NCI-H2227 treated with DMSO at 0.1 percent for 48 hours (cell line): ENCODE measurements around the gene FTSJ1.
"Not testable (repeated sequence)": the region's sequence is repeated elsewhere in the genome, so short reads cannot be mapped to it uniquely, and the experiment has no call there.

ENCODE experiments used
- DNase-seq: peaks from one replicate; lab custom pipeline; 2025; lab: John Stamatoyannopoulos, UW

FTSJ1 gene

GRCh38 chrX:48475774-48476577 is at the start of gene FTSJ1:
Gene FTSJ1, plus strand, starts transcription at chrX:48476199. Its CDS starts 1,849 bp downstream, at chrX:48478048.
- peak; percentile 95 for DNase-seq

GRCh38 chrX:48427027-48427716 is 48.8 kb upstream of the FTSJ1 start:
- not testable (repeated sequence) for DNase-seq

DNA sequence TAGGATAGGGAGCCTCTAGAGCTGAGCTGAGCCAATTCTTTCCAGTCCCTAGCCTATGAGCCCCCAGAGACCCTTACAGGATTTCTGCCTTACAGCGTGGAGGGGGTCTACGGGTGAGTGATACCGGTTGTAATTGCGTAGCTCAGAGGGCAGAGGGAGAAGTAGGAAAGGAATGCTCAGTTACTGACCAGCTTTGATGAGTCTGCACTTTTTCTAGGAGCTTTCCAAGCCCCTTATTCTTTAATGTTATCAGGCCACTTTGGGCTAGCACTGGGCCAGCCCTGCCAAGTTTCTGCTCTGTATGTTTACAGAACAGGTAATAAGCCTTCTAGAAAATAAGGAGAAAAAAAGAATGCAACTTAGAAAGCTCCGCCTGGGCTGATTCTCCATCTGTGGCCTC is 46.4 kb upstream of the FTSJ1 start:
- DNase-seq, result not testable (repeated sequence)

DNA sequence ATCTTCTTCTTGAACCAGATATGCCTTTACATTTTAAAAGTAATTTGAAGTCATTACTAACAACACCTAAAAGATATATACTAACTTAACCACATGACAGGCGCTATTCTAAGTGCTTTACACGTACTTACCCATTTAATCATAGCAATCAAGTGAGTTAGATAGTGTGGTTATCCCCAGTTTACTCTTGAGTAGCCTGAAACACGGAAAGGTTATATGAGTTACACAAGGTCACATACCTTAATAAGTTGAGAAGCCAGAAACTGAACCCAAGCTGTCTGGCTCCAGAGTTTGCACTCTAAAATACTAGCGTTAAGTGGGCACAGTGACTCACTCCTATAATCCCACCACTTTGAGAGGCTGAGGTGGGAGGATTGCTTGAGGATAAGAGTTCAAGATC is 45.8 kb upstream of the FTSJ1 start:
- DNase-seq, result not testable (repeated sequence)

GRCh38 chrX:48433713-48434112 is 42.3 kb upstream of the FTSJ1 start:
- DNase-seq, result not testable (repeated sequence)

- DNase-seq, result not testable (repeated sequence)
Observed at GRCh38 chrX:48447201-48447600, 28.8 kb upstream of the FTSJ1 start.

- no peak for DNase-seq
Observed at GRCh38 chrX:48450076-48450475, 25.9 kb upstream of the FTSJ1 start.

GRCh38 chrX:48451708-48452107 is 24.3 kb upstream of the FTSJ1 start:
- DNase-seq, result no peak

- no peak for DNase-seq
Observed at GRCh38 chrX:48456628-48457331, 19.2 kb upstream of the FTSJ1 start.

DNA sequence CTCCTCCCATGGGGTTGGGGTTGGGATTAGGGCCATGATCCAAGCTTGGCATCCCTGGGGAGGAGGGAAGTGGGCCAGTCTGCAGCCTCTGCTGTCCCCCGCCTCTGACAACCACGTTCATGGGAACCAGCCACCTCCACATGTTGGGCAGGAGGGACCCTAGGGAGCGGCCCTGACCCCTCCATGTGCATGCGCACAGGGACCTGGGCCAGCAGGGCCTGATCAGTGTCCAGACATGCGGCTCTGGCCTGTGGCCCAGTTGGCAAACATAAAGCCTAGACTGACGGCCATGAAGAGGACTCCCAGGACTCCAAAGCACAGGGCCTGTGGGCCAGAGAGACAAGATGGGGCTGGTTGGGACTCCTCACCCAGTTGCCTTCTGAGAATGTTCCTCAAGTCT is 17.3 kb upstream of the FTSJ1 start:
- no peak for DNase-seq

DNA sequence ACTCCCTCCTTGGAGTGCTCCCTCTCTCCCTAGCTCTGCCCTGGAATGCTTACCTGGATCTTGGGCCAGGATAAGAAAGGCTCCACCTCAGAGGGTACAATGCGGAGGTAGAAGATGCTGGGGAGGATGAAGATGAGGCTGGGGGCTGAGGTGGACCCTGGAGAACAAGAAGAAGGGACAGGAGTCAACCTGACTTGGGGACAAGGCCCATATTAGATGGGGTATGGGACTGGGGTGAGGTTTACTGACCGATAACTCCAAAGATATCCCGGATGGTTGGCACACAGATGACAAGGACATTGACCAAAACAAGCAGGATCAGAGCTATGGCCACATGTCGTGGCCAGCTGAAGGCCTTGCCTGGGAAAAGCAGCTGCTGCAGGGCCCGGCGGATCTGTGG is 16.5 kb upstream of the FTSJ1 start:
- DNase-seq, result no peak

GRCh38 chrX:48460031-48460430 is 16.0 kb upstream of the FTSJ1 start:
- no peak for DNase-seq

GRCh38 chrX:48460606-48461005 is 15.4 kb upstream of the FTSJ1 start:
- DNase-seq, result no peak

GRCh38 chrX:48461830-48462229 is 14.2 kb upstream of the FTSJ1 start:
- no peak for DNase-seq

- no peak for DNase-seq
Observed at GRCh38 chrX:48465336-48465933, 10.6 kb upstream of the FTSJ1 start.

DNA sequence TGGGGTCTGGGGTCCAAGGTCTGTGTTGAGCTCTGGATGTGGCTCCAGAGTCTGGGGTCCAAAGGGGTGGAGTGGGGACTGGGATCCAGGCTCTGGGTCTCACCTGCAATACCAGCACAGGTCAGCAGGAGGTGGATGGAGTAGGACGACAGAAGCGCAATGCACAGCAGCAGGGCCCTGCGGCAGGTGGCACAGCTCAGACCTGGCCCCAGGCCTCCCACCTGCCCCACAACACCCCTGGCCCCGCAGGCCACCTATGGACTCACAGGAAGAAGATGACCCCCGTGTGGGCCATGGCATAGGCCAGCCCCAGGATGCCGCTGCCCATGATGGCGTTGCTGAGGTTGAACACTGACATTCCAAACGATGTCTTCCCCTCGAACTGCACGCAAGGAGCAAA is 9.3 kb upstream of the FTSJ1 start:
- no peak for DNase-seq

GRCh38 chrX:48467281-48467761 is 8.7 kb upstream of the FTSJ1 start:
- DNase-seq, result no peak

- peak; percentile 5 for DNase-seq
Observed at GRCh38 chrX:48468247-48468671, 7.7 kb upstream of the FTSJ1 start.

GRCh38 chrX:48468693-48469691 is 7.0 kb upstream of the FTSJ1 start:
- no peak for DNase-seq

DNA sequence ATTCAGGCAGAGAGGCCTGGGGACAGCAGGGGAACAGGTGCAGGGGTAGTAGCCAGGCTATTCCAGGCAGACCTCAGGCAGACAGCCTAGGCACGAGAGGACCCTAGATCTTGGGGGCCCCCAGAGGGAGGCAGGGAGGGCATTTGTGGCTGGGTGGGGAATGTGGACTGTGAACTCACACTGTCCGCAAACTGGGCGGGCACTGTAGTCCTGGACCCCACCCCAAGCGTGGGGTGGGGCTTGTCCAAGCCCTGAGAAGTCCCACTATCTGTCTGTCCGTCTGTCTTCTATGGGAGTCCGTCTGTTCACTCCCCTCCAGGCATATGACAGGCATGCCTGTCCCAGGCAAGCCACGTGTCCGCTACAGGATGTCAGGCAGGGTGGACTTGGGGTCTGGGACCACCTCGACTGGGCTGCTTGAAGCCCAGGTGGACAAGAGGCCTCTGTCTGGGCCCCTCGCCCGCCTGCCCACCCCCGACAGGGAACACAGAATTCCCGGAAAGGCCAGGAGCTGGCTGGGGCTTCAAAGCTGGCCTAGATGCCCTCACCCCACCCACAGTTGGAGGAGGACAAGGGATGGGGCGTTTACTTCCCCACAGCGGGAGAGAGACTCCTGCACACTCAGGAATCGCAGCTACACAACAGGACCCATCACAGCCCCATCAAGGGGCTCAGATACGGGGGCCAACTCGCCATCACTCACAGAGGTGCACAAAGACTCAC is 5.7 kb upstream of the FTSJ1 start, which contains the start of gene SLC38A5:
SLC38A5 (minus strand) TSS at position 151 of the 723 bp plus-strand sequence. CDS start 2,336 bp downstream, outside the sequence.
- DNase-seq, result no peak
